ENCODE data around the gene GSTT2. TPM values are rescaled to one million over a fixed set of nuclear protein-coding genes. Genes with fewer than 3 reads are reported as not detected.

Gene GSTT2
- total RNA-seq, 2 donors from 2014 or later, result not detected

DNA sequence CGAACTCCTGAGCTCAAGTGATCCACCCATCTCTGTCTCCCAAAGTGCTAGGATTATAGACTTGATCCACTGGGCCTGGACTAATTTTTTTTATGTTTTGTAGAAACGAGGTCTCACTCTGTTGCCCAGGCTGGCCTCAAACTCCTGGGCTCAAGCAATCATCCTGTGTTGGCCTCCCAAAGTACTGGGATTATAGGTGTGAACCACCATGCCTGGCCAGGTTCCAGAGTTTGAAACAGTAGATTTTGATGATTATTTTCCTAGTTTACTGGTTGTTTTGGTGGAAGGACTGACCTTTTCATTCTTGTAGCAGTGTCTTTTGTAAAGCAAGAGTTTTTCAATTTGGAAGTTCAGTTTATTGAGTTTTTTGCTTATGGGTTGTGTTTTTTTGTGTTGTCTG is 46.1 kb downstream of the GSTT2 start:
- Histone ChIP-seq H3K4me3 (no peak overlapping the region), H3K36me3 (replicated peaks in 1 of 2; ENCODE audit: insufficient read depth in 1 of 2, low read depth in 2 of 2) (no peaks in the 10 kb centered on the region), H3K4me1 (peaks cover 3% of the 10 kb centered on the region), H3K27me3 (no peaks in the 10 kb centered on the region), H3K9me3 (no peaks in the 10 kb centered on the region), H3K27ac (no peak overlapping the region)
- no peak for ATAC-seq
- no peak for DNase-seq
- TF ChIP-seq POLR2A (IDR thresholded peaks at IDR 0.05), result no peak
- TF ChIP-seq, protein P1, sequence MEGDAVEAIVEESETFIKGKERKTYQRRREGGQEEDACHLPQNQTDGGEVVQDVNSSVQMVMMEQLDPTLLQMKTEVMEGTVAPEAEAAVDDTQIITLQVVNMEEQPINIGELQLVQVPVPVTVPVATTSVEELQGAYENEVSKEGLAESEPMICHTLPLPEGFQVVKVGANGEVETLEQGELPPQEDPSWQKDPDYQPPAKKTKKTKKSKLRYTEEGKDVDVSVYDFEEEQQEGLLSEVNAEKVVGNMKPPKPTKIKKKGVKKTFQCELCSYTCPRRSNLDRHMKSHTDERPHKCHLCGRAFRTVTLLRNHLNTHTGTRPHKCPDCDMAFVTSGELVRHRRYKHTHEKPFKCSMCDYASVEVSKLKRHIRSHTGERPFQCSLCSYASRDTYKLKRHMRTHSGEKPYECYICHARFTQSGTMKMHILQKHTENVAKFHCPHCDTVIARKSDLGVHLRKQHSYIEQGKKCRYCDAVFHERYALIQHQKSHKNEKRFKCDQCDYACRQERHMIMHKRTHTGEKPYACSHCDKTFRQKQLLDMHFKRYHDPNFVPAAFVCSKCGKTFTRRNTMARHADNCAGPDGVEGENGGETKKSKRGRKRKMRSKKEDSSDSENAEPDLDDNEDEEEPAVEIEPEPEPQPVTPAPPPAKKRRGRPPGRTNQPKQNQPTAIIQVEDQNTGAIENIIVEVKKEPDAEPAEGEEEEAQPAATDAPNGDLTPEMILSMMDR (IDR thresholded peaks at IDR 0.05), result no peak
- intact Hi-C loops (cut with DNase I), result no loop called here
- 67 to 88% methylated on average over 2 of the region's 2 CpGs for WGBS, 2 donors

GRCh38 chr22:24026733-24027132 is 46.8 kb downstream of the GSTT2 start:
- Histone ChIP-seq H3K4me1 (peaks cover 3% of the 10 kb centered on the region), H3K27me3 (no peaks in the 10 kb centered on the region), H3K4me3 (no peak overlapping the region), H3K27ac (no peak overlapping the region), H3K9me3 (no peaks in the 10 kb centered on the region), H3K36me3 (replicated peaks in 1 of 2; ENCODE audit: insufficient read depth in 1 of 2, low read depth in 2 of 2) (no peaks in the 10 kb centered on the region)
- TF ChIP-seq, protein P1 (IDR thresholded peaks at IDR 0.05), result no peak
- TF ChIP-seq POLR2A (IDR thresholded peaks at IDR 0.05), result no peak
- intact Hi-C loops (cut with DNase I), result no loop called here
- DNase-seq (no peak), ATAC-seq (no peak)
- WGBS, 2 donors, result 90 to 92% methylated on average over 3 of the region's 3 CpGs

DNA sequence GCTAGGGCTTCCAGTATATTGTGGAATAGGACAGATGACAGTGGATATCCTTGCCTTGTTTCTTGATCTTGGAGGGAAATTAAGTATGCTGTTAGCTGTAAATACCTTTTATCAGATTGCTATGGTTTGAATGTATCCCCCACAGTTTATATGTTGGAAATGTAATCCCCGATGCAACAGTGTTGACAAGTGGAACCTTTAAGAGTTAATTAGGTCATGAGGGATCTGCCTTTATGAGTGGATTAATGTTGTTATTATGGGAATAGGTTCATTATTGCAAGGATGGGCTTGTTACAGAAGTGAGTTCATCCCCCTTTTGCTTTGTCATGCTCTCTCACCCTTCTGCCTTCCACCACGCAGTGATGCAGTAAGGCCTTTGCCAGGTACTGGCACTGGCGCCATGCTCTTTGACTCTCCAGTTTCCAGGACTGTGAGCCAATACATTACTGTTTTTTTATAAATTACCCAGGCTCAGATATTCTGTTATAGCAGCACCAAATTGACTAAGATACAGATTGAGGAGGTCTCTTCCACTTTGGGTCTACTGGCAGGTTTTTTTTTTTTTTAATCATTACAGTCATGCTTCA is 47.5 kb downstream of the GSTT2 start:
- WGBS, 2 donors, result 73 to 80% methylated on average over 3 of the region's 3 CpGs
- H3K9me3 ChIP-seq, result no peaks in the 10 kb centered on the region
- no peaks in the 10 kb centered on the region for H3K36me3 ChIP-seq (replicated peaks in 1 of 2; ENCODE audit: insufficient read depth in 1 of 2, low read depth in 2 of 2)
- intact Hi-C loops (cut with DNase I), result no loop called here
- ATAC-seq (no peak), DNase-seq (no peak)
- peaks cover 3% of the 10 kb centered on the region for H3K4me1 ChIP-seq
- TF ChIP-seq, protein P1 (IDR thresholded peaks at IDR 0.05), result no peak
- H3K27me3 ChIP-seq, result no peaks in the 10 kb centered on the region
- H3K27ac ChIP-seq, result no peak overlapping the region
- H3K4me3 ChIP-seq, result no peak overlapping the region

DNA sequence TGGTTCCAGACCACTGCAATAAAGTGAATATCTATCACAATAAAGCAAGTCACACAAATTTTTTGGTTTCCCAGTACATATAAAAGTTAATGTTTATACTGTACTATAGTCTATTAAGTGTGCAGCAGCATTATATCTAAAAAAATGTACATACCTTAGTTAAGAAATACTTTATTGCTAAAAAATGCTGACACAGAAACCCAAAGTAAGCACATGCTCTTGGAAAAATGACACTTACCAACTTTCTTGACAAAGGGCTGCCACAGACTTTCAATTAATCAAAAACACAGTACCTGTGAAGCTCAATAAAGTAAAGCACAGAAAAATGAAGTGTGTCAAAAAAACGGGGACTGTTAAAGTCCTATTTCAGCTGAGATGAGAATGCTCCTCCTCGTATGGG is 48.1 kb downstream of the GSTT2 start:
- Histone ChIP-seq H3K4me3 (no peak overlapping the region), H3K36me3 (replicated peaks in 1 of 2; ENCODE audit: insufficient read depth in 1 of 2, low read depth in 2 of 2) (no peaks in the 10 kb centered on the region), H3K4me1 (peaks cover 3% of the 10 kb centered on the region), H3K27ac (no peak overlapping the region), H3K9me3 (no peaks in the 10 kb centered on the region), H3K27me3 (no peaks in the 10 kb centered on the region)
- TF ChIP-seq, protein P1 (IDR thresholded peaks at IDR 0.05), result no peak
- no peak for TF ChIP-seq POLR2A (IDR thresholded peaks at IDR 0.05)
- DNase-seq (no peak), ATAC-seq (no peak)
- intact Hi-C loops (cut with DNase I), result no loop called here
- 74 to 76% methylated on average over 2 of the region's 2 CpGs for WGBS, 2 donors

GRCh38 chr22:24028533-24028932 is 48.6 kb downstream of the GSTT2 start:
- TF ChIP-seq, protein P1 (IDR thresholded peaks at IDR 0.05), result no peak
- TF ChIP-seq POLR2A (IDR thresholded peaks at IDR 0.05), result no peak
- H3K4me3 ChIP-seq, result no peak overlapping the region
- peaks cover 3% of the 10 kb centered on the region for H3K4me1 ChIP-seq
- no peaks in the 10 kb centered on the region for H3K36me3 ChIP-seq (replicated peaks in 1 of 2; ENCODE audit: insufficient read depth in 1 of 2, low read depth in 2 of 2)
- ATAC-seq (no peak), DNase-seq (no peak)
- no peak overlapping the region for H3K27ac ChIP-seq
- H3K27me3 ChIP-seq, result no peaks in the 10 kb centered on the region
- 31 to 39% methylated on average over 2 of the region's 2 CpGs for WGBS, 2 donors
- H3K9me3 ChIP-seq, result no peaks in the 10 kb centered on the region
- intact Hi-C loops (cut with DNase I), result no loop called here
